MM.1S (cell line): ENCODE results near the gene PLPPR2.

Experiments
- CTCF ChIP-seq: fragments of 300-600 bp; sonication (generic); IDR thresholded peaks from 2 replicates; pipeline ENCODE4 v1.5.1; 2016; ENCODE audit warnings: antibody characterized with exemption, low read length, mixed read lengths
- EZH2 ChIP-seq: fragments of 300-600 bp; sonication (generic); optimal IDR thresholded peaks from 2 replicates; pipeline ENCODE3; 2017; ENCODE audit warnings: low read depth, mild to moderate bottlenecking, antibody characterized with exemption, low read length, mixed read lengths

- TF ChIP-seq EZH2 (no peak), CTCF (no peak)
Measured at GRCh38 chr19:11338569-11339253, 16.5 kb upstream of the PLPPR2 start.
